ENCODE measurements around the gene ZNF76.

ZNF76 gene

DNA sequence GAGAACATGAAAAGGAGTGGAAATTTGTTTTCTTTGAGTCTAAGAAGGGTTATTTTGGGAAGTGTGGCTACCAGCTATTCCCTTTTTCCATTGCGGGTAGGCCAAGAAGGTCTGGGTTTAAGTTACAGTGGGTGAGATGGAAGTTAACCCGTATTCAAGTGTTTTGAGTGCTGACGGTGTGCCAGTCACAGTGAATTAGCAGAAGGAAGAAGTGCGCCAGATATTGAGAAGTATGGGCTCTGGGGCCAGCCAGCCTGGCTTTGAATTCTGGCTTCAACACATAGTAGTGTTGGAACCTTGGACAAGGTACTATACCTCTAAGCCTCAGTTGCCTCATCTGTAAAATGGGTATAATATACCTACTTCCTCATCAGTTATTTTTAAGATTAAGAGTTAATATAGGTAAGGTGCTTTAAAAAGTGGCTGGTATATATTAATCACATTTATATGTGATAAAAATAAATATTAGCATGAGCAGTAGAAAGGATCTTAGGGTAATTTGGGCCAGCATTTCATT, 16.3 kb downstream of the ZNF76 start:
- no peak for DNase-seq (ENCODE audit: low read depth)
- H3K4me3 ChIP-seq (ENCODE audit: low read length): no peak overlapping the region

DNA sequence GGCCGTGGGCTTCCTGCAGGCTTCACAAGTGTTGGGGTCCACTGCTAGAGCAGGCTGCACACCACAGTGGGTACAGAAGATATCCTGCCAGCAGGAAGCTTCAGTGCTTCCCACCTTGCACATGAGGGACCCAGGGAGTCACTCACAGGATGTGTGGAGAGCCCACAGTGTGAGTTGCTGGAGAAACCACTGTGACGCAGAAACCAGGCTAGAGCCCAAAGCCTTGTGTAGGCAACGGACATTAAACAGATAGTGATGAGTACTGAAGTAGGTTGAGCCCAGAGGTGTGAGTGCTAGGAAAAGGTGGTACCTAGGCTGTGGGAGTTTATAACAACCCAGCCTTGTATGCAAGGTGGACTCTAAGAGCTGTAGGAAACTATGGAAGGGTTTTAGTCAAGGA, 19.2 kb downstream of the ZNF76 start:
- no peak for DNase-seq (ENCODE audit: low read depth)
- TF ChIP-seq, protein P1, sequence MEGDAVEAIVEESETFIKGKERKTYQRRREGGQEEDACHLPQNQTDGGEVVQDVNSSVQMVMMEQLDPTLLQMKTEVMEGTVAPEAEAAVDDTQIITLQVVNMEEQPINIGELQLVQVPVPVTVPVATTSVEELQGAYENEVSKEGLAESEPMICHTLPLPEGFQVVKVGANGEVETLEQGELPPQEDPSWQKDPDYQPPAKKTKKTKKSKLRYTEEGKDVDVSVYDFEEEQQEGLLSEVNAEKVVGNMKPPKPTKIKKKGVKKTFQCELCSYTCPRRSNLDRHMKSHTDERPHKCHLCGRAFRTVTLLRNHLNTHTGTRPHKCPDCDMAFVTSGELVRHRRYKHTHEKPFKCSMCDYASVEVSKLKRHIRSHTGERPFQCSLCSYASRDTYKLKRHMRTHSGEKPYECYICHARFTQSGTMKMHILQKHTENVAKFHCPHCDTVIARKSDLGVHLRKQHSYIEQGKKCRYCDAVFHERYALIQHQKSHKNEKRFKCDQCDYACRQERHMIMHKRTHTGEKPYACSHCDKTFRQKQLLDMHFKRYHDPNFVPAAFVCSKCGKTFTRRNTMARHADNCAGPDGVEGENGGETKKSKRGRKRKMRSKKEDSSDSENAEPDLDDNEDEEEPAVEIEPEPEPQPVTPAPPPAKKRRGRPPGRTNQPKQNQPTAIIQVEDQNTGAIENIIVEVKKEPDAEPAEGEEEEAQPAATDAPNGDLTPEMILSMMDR (IDR thresholded peaks at IDR 0.05; ENCODE audit: insufficient read depth, low read depth, low read length, missing control alignments): no peak
- H3K4me3 ChIP-seq (ENCODE audit: low read length): no peak overlapping the region

More for the DNA sequence above, 16.3 kb downstream of the ZNF76 start:
- TF ChIP-seq, protein P1 (IDR thresholded peaks at IDR 0.05; ENCODE audit: insufficient read depth, low read depth, low read length, missing control alignments): no peak

DNA sequence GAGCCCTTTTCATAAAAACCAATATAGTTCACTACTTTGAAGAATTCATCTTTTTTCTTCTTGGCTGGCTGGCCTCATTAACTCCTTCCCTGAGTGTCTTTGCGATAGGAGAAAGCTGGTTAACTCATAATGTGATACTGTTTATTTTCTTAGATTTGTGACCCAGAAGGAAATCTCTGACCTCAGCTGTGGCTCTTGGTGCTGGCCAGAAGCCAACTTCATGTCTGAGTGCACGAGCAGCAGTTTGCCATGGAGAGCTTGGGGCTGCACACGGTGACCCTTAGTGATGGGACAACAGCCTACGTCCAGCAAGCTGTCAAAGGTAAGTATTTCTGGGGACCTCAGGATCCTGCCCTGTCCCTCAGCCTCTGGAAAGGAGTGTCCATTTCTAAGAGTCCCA, 21.4 kb downstream of the ZNF76 start:
- TF ChIP-seq, protein P1 (IDR thresholded peaks at IDR 0.05; ENCODE audit: insufficient read depth, low read depth, low read length, missing control alignments): no peak
- no peak for DNase-seq (ENCODE audit: low read depth)
- no peak overlapping the region for H3K4me3 ChIP-seq (ENCODE audit: low read length)

DNA sequence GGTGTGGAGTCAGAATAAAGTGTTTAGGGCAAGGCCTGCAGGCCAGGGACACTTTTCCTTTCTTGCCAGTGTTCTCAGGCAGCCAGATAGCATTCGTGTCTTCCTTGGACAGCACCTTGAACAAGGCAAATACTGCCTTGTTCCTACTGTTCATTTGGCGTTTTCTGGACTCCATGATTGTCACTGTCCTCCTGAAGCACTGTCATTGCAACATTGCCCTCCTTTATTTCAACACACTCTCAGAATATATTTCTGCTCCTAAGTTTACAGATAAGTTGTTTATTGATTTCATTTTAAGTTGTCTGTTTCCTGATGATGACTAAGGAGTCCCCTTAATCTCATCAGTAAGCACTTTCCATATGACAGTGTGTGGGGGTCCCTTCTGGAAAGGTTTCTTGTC, 22.9 kb downstream of the ZNF76 start:
- H3K4me3 ChIP-seq (ENCODE audit: low read length): no peak overlapping the region
- DNase-seq (ENCODE audit: low read depth): no peak
- TF ChIP-seq, protein P1 (IDR thresholded peaks at IDR 0.05; ENCODE audit: insufficient read depth, low read depth, low read length, missing control alignments): no peak

DNA sequence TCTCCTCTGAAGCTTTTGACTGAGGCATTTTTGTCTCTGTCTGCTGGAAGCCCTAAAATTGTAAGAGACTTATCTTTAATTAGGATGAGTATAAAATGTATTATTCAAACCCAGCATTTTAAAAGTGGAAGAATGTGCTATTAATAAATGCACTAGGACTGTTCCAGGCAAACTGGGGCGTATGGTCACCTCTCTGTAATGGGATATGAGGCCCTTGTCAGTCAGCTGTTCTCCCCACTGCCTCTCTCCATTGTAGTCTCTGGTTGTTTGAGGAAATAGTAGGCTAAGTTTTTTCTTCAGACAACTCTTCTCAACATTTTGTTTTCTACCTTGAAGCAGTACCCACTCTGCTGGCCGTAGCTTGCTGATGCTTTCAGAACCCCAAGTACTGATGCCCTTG, 23.8 kb downstream of the ZNF76 start:
- no peak overlapping the region for H3K4me3 ChIP-seq (ENCODE audit: low read length)
- DNase-seq (ENCODE audit: low read depth): no peak
- TF ChIP-seq, protein P1 (IDR thresholded peaks at IDR 0.05; ENCODE audit: insufficient read depth, low read depth, low read length, missing control alignments): no peak

DNA sequence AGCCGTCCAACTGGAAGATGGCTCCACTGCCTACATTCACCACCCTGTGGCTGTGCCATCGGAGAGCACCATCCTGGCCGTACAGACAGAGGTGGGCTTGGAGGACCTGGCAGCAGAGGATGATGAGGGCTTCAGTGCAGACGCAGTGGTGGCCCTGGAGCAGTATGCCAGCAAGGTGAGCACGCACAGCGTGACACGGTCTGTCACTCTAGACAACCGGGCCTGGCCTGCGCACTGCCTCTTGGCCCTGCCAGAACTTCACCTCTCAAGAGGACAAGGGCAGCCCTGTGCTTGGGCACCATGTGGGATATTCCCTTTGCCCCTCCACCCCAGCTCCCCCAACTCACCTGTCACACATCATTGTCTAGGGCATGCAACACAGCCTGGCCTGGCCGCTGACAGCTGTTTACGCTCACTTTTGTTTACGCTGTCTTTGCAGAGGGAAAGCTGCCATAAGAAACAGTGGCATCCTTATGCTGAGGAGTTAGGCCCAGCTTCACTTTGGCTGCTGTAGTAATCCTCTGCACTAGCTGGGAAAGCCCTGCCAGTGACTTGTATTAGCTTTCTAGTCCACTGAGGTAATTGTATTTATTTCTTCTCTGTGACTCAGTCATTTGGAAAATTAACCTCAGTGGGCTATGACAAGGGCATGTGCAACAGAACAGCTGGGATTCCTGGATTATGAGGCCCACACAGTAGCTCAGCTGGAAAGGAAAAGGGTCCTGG, 28.3 kb downstream of the ZNF76 start:
- DNase-seq (ENCODE audit: low read depth): peak; percentile 29
- TF ChIP-seq, protein P1 (IDR thresholded peaks at IDR 0.05; ENCODE audit: insufficient read depth, low read depth, low read length, missing control alignments): no peak
- H3K4me3 ChIP-seq (ENCODE audit: low read length): no peak overlapping the region

DNA sequence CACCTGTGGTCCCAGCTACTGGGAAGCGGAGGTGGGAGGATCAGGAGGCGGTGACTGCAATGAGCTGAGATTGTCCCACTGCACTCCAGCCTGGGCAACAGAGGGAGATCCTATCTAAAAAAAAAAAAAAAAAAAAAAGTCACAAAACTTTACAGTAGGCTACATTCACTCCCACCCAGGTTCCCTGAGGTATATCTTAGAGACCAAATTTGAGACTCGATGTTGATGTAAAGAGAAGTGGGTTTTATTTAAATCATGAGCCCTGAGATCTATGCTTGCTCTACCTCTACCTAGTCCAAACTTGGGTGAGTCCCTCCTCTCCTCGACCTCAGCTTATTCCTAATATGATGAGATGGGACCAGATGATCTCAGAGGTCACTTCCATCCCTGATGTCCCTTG, 29.3 kb downstream of the ZNF76 start:
- no peak overlapping the region for H3K4me3 ChIP-seq (ENCODE audit: low read length)
- TF ChIP-seq, protein P1 (IDR thresholded peaks at IDR 0.05; ENCODE audit: insufficient read depth, low read depth, low read length, missing control alignments): no peak
- DNase-seq (ENCODE audit: low read depth): no peak
